MM.1S (cell line): ENCODE results near the gene TMEM179B.
A peak's percentile ranks its signal among the peaks of the same experiment; 100 is the strongest.

Source experiments
- DNase-seq: peaks from one replicate; pipeline ENCODE4 v3.0.0-alpha.2; 2015
- H2AFZ ChIP-seq: fragments of 300-600 bp; sonication (generic); 2 replicates; pipeline ENCODE4 v1.6.0; 2016; ENCODE audit warnings: antibody characterized with exemption, low read length
- H3F3A ChIP-seq: fragments of 300-600 bp; sonication (generic); 2 replicates; pipeline ENCODE4 v1.6.1; 2016; ENCODE audit warnings: mild to moderate bottlenecking, antibody characterized with exemption, low read length, moderate library complexity, mixed read lengths; ENCODE audit not compliant: insufficient read depth
- H3K27ac ChIP-seq: fragments of 300-600 bp; sonication (generic); 2 replicates; pipeline ENCODE4 v1.5.1; 2016; ENCODE audit warnings: mild to moderate bottlenecking, low read length
- H3K27me3 ChIP-seq: fragments of 300-600 bp; sonication (generic); replicated peaks from 2 replicates; pipeline ENCODE4 v1.6.0; 2016; ENCODE audit warnings: low read length; ENCODE audit not compliant: insufficient read depth
- H3K36me3 ChIP-seq: fragments of 300-600 bp; sonication (generic); replicated peaks from 2 replicates; pipeline ENCODE4 v1.6.1; 2016; ENCODE audit warnings: mild to moderate bottlenecking, low read length, mixed read lengths; ENCODE audit not compliant: insufficient read depth
- H3K4me1 ChIP-seq: fragments of 300-600 bp; sonication (generic); 2 replicates; pipeline ENCODE4 v1.6.1; 2016; ENCODE audit warnings: low read length, mixed read lengths
- H3K4me2 ChIP-seq: fragments of 300-600 bp; sonication (generic); 2 replicates; pipeline ENCODE4 v1.6.0; 2016; ENCODE audit warnings: low read depth, low read length
- H3K4me3 ChIP-seq: fragments of 300-600 bp; sonication (generic); 2 replicates; pipeline ENCODE4 v1.5.1; 2016; ENCODE audit warnings: low read length, mixed read lengths
- H3K79me2 ChIP-seq: fragments of 300-600 bp; sonication (generic); 2 replicates; pipeline ENCODE4 v1.6.1; 2016; ENCODE audit warnings: mixed run types, low read length, mixed read lengths
- H3K9ac ChIP-seq: fragments of 300-600 bp; sonication (generic); 2 replicates; pipeline ENCODE4 v1.6.1; 2016; ENCODE audit warnings: low read length, mixed read lengths
- H3K9me2 ChIP-seq: fragments of 300-600 bp; sonication (generic); replicated peaks from 2 replicates; pipeline ENCODE4 v1.6.1; 2016; ENCODE audit warnings: mild to moderate bottlenecking, low read length, mixed read lengths; ENCODE audit not compliant: insufficient read depth
- H3K9me3 ChIP-seq: fragments of 300-600 bp; sonication (generic); replicated peaks from 2 replicates; pipeline ENCODE4 v1.6.1; 2016; ENCODE audit warnings: mild to moderate bottlenecking, low read length, mixed read lengths; ENCODE audit not compliant: insufficient read depth
- H4K20me1 ChIP-seq: fragments of 300-600 bp; sonication (generic); 2 replicates; pipeline ENCODE4 v1.6.1; 2016; ENCODE audit warnings: mild to moderate bottlenecking, low read length, moderate library complexity, mixed read lengths; ENCODE audit not compliant: insufficient read depth
- EZH2 ChIP-seq: fragments of 300-600 bp; sonication (generic); optimal IDR thresholded peaks from 2 replicates; pipeline ENCODE3; 2017; ENCODE audit warnings: low read depth, mild to moderate bottlenecking, antibody characterized with exemption, low read length, mixed read lengths
- EZH2phosphoT487 ChIP-seq: fragments of 300-600 bp; sonication (generic); IDR thresholded peaks from 2 replicates; pipeline ENCODE4 v1.6.1; 2018; ENCODE audit warnings: antibody characterized with exemption, low read length
- TF ChIP-seq, protein P1 (sequence below): fragments of 300-600 bp; sonication (generic); IDR thresholded peaks from 2 replicates; pipeline ENCODE4 v1.5.1; 2016; ENCODE audit warnings: antibody characterized with exemption, low read length, mixed read lengths

The TMEM179B gene

DNA sequence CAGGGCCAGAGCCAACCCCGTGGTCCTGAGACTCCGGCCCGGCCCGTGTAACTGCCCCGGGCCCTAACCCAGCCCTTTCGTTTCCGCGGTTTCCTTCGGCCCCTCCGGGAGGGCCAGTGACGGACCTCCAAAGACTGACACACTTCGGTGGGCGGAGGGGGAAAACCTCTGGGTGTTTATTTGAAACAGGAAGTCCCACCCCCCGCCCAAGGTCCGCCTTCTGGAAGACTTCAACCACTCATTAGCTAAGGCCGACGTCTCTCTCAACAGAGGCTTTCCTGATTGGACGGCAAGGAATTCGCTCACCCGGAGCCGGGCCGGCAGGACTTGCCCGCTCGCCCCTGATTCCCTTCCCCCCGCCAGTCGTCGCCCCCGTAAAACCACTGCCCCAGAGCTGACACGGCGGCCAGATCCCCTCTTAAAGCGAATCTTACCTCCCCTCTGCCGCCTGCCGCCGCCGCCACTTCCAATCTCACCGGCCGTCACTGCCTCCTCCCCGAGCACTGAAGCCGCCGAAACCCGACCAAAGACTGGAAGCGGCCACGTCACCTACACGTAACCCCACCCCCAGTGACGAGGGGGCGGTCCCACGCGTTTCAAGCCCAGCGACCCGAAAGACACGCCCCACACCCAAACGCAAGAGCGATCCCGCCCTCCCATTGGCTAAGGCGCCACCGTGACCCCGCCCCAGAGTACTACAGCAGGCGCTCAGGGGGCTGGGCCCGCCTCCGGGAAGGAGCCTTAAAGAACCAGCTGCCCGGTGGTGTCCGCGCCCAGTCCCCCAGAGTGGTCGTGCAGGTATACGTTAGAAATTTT, 44.5 kb downstream of the TMEM179B start, which contains the start of gene STX5:
Gene STX5 (minus strand): TSS at position 532 of the 816 bp plus-strand sequence. CDS start 808 bp downstream, outside the sequence.
- DNase-seq, result peak; percentile 98
- Histone ChIP-seq H3K27ac (peak within 1 kb of the TSS; percentile 85), H4K20me1 (no peaks in the 10 kb centered on the region), H3K36me3 (no peaks in the 10 kb centered on the region; the same call in 1 of the 2 replicates), H3K27me3 (no peaks in the 10 kb centered on the region), H3K79me2 (peaks cover 85% of the 10 kb centered on the region), H3K9me2 (no peaks in the 10 kb centered on the region), H3K9ac (peak within 1 kb of the TSS; percentile 97), H3K4me2 (peak within 1 kb of the TSS; percentile 82), H3K9me3 (no peaks in the 10 kb centered on the region), H3K4me1 (peaks cover 13% of the 10 kb centered on the region), H3F3A (peaks cover 19% of the 10 kb centered on the region), H3K4me3 (peak within 1 kb of the TSS; percentile 91), H2AFZ (peak within 1 kb of the TSS; percentile 59)
- TF ChIP-seq, protein P1, sequence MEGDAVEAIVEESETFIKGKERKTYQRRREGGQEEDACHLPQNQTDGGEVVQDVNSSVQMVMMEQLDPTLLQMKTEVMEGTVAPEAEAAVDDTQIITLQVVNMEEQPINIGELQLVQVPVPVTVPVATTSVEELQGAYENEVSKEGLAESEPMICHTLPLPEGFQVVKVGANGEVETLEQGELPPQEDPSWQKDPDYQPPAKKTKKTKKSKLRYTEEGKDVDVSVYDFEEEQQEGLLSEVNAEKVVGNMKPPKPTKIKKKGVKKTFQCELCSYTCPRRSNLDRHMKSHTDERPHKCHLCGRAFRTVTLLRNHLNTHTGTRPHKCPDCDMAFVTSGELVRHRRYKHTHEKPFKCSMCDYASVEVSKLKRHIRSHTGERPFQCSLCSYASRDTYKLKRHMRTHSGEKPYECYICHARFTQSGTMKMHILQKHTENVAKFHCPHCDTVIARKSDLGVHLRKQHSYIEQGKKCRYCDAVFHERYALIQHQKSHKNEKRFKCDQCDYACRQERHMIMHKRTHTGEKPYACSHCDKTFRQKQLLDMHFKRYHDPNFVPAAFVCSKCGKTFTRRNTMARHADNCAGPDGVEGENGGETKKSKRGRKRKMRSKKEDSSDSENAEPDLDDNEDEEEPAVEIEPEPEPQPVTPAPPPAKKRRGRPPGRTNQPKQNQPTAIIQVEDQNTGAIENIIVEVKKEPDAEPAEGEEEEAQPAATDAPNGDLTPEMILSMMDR, result no peak
- TF ChIP-seq EZH2 (no peak), EZH2phosphoT487 (no peak)

DNA sequence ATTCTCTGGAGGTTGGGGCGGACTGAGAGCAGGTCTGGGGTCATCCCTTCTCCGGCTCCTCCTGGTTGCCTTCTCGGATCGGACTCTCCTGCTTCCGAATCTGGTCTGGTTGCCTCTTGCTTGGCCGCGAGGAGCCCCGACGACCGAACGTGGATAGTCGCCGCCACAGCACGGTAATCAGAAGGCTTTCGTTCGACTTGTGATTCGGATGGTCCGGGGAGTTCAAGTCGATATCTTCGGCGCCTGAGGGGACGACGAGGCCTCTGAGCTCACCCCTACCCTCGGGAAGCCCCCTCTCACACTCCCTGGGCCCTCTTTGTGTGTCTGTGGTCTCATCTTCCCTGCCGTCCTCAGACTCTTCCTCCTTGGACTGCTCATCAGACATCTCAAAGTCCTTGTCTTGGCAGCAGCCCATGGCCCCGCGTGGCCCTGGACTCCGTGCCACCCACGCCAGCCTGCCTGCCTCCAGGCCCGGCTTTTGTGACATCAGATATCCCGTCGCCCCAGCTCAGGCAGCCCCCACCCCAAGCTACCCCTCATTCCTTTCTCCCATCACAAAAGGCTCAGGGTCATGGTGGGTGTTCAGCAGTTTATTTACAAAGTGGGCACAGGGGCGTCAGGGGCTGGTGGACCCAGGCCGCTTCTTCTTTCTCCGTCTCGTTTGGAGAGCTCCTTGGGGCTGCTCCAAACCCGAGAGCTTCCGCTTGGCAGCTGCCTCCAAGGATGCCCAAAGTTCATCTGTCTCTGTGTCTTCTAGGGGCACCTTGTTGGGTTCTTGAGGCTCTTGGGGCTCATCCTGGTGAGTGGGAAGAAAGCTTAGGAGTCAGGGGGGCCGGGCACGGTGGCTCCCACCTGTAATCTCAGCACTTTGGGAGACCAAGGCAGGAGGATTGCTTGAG, 45.4 kb downstream of the TMEM179B start, which contains the start of gene TEX54:
Gene TEX54 (minus strand): TSS at position 506 of the 899 bp plus-strand sequence.
- no peaks in the 10 kb centered on the region for H3K9me3 ChIP-seq
- peak within 1 kb of the TSS; percentile 91 for H3K4me3 ChIP-seq
- peak within 1 kb of the TSS; percentile 97 for H3K9ac ChIP-seq
- peak within 1 kb of the TSS; percentile 69 for H3K4me2 ChIP-seq
- no peak for DNase-seq
- H3K4me1 ChIP-seq, result peaks cover 15% of the 10 kb centered on the region
- peak within 1 kb of the TSS; percentile 85 for H3K27ac ChIP-seq
- no peaks in the 10 kb centered on the region for H4K20me1 ChIP-seq
- H3K27me3 ChIP-seq, result no peaks in the 10 kb centered on the region
- H3K36me3 ChIP-seq, result no peaks in the 10 kb centered on the region; the same call in 1 of the 2 replicates
- H3K79me2 ChIP-seq, result peaks cover 86% of the 10 kb centered on the region
- H2AFZ ChIP-seq, result peak within 1 kb of the TSS; percentile 59
- H3F3A ChIP-seq, result peaks cover 19% of the 10 kb centered on the region
- H3K9me2 ChIP-seq, result no peaks in the 10 kb centered on the region
- TF ChIP-seq, protein P1, result no peak
- TF ChIP-seq EZH2phosphoT487, result no peak
- TF ChIP-seq EZH2, result no peak

DNA sequence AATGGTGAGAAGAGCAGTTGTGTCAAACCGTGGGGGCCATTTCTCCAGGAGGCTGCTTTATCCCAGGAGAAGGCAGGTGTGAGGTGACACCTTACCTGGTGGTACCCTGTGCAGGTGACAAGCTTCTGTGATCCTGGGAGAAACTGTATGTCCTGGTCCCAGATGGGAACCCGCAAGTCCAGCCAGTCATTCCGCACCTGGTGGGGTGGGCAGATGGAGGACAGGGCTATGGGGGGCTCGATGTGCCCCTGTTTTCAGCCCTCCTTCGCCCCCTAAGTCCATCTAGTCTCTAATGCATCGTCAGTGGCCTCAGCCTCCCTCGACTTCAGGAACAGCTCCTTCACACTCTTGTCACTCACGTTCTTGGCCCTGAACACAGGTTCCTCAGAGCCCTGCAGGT, 48.1 kb downstream of the TMEM179B start:
- no peaks in the 10 kb centered on the region for H3K9me3 ChIP-seq
- TF ChIP-seq EZH2 (no peak), EZH2phosphoT487 (no peak)
- TF ChIP-seq, protein P1, result no peak
- no peak for DNase-seq
- no peaks in the 10 kb centered on the region for H3K9me2 ChIP-seq
- no peaks in the 10 kb centered on the region for H3K27me3 ChIP-seq
- H3F3A ChIP-seq, result peaks cover 27% of the 10 kb centered on the region
- no peak overlapping the region for H3K4me3 ChIP-seq
- no peak overlapping the region for H3K9ac ChIP-seq
- H4K20me1 ChIP-seq, result no peaks in the 10 kb centered on the region
- H3K4me2 ChIP-seq, result no peak overlapping the region
- peaks cover 17% of the 10 kb centered on the region for H3K4me1 ChIP-seq
- no peak overlapping the region for H3K27ac ChIP-seq
- H3K36me3 ChIP-seq, result no peaks in the 10 kb centered on the region; the same call in 1 of the 2 replicates
- H3K79me2 ChIP-seq, result peaks cover 82% of the 10 kb centered on the region
- H2AFZ ChIP-seq, result no peak overlapping the region
